ENCODE measurements around the gene ARPC1A. TPM values are rescaled to one million over a fixed set of nuclear protein-coding genes. Genes with fewer than 3 reads are reported as not detected.
A peak's percentile ranks its signal among the peaks of the same experiment; 100 is the strongest.
"Not testable (repeated sequence)": the region's sequence is repeated elsewhere in the genome, so short reads cannot be mapped to it uniquely, and the experiment has no call there.

Gene ARPC1A
- total RNA-seq, 2 donors from 2014 or later, result 62.3 to 69.8 TPM

- ATAC-seq (replicated peaks in 1 of 2) (peak in 1 of 2 donors; percentile 10), DNase-seq (peak in 1 of 2 donors; percentile 48)
- Mint-ChIP-seq H3K27ac (peak overlapping the region; percentile 67), H3K4me1 (ENCODE audit: low read depth) (peaks cover 67% of the 10 kb centered on the region), H3K4me3 (peak overlapping the region; percentile 67 to 81), H3K36me3 (ENCODE audit: insufficient read depth in 2 of 2) (peaks cover 3 to 20% of the 10 kb centered on the region in 2 donors)
- H3K9me3 Mint-ChIP-seq; H3K27me3 Mint-ChIP-seq (ENCODE audit: low read depth): not testable (repeated sequence)
Measured at GRCh38 chr7:99379693-99380031, 54.0 kb downstream of the ARPC1A start.

GRCh38 chr7:99380032-99380822, 54.5 kb downstream of the ARPC1A start:
- Mint-ChIP-seq H3K4me3 (peak overlapping the region; percentile 67 to 81), H3K4me1 (ENCODE audit: low read depth) (peaks cover 67% of the 10 kb centered on the region), H3K27me3 (ENCODE audit: low read depth) (no peaks in the 10 kb centered on the region), H3K36me3 (ENCODE audit: insufficient read depth in 2 of 2) (peaks cover 3 to 20% of the 10 kb centered on the region in 2 donors), H3K9me3 (no peaks in the 10 kb centered on the region), H3K27ac (peak overlapping the region; percentile 67)
- DNase-seq, result peak; percentile 35 to 39
- ATAC-seq (replicated peaks in 1 of 2), result peak; percentile 19 to 28

- H3K4me3 Mint-ChIP-seq, result peak overlapping the region; percentile 67 to 81
- no peaks in the 10 kb centered on the region for H3K27me3 Mint-ChIP-seq (ENCODE audit: low read depth)
- peak overlapping the region; percentile 67 for H3K27ac Mint-ChIP-seq
- ATAC-seq (replicated peaks in 1 of 2) (peak; percentile 89 to 93), DNase-seq (peak; percentile 85 to 89)
- peaks cover 68% of the 10 kb centered on the region for H3K4me1 Mint-ChIP-seq (ENCODE audit: low read depth)
- H3K36me3 Mint-ChIP-seq (ENCODE audit: insufficient read depth in 2 of 2), result peaks cover 3 to 22% of the 10 kb centered on the region in 2 donors
- H3K9me3 Mint-ChIP-seq, result no peaks in the 10 kb centered on the region
Measured at GRCh38 chr7:99380823-99381663, 55.3 kb downstream of the ARPC1A start.

GRCh38 chr7:99381664-99382075, 56.0 kb downstream of the ARPC1A start:
- Mint-ChIP-seq H3K27ac (peak overlapping the region; percentile 67), H3K4me3 (peak overlapping the region; percentile 67 to 81), H3K4me1 (ENCODE audit: low read depth) (peaks cover 65% of the 10 kb centered on the region), H3K36me3 (ENCODE audit: insufficient read depth in 2 of 2) (peaks cover 3 to 23% of the 10 kb centered on the region in 2 donors), H3K9me3 (no peaks in the 10 kb centered on the region), H3K27me3 (ENCODE audit: low read depth) (no peaks in the 10 kb centered on the region)
- DNase-seq (no peak), ATAC-seq (replicated peaks in 1 of 2) (no peak)

- H3K27ac Mint-ChIP-seq, result peak overlapping the region; percentile 83
- H3K27me3 Mint-ChIP-seq (ENCODE audit: low read depth), result no peaks in the 10 kb centered on the region
- ATAC-seq (replicated peaks in 1 of 2) (no peak), DNase-seq (no peak)
- no peak overlapping the region for H3K4me3 Mint-ChIP-seq
- H3K4me1 Mint-ChIP-seq (ENCODE audit: low read depth), result peaks cover 50% of the 10 kb centered on the region
- H3K9me3 Mint-ChIP-seq, result no peaks in the 10 kb centered on the region
- peaks cover 3 to 23% of the 10 kb centered on the region in 2 donors for H3K36me3 Mint-ChIP-seq (ENCODE audit: insufficient read depth in 2 of 2)
Measured at GRCh38 chr7:99383203-99383602, 57.5 kb downstream of the ARPC1A start.

- H3K4me1 Mint-ChIP-seq (ENCODE audit: low read depth), result peaks cover 47% of the 10 kb centered on the region
- peak overlapping the region in 1 of 2 donors; percentile 22 for H3K4me3 Mint-ChIP-seq
- H3K9me3 Mint-ChIP-seq, result no peaks in the 10 kb centered on the region
- peaks cover 3 to 25% of the 10 kb centered on the region in 2 donors for H3K36me3 Mint-ChIP-seq (ENCODE audit: insufficient read depth in 2 of 2)
- no peaks in the 10 kb centered on the region for H3K27me3 Mint-ChIP-seq (ENCODE audit: low read depth)
- DNase-seq (no peak), ATAC-seq (replicated peaks in 1 of 2) (no peak)
- H3K27ac Mint-ChIP-seq, result peak overlapping the region; percentile 89
Measured at GRCh38 chr7:99383791-99384370, 58.2 kb downstream of the ARPC1A start.

GRCh38 chr7:99384523-99384922, 58.8 kb downstream of the ARPC1A start:
- no peak for DNase-seq
- Mint-ChIP-seq H3K27ac (peak overlapping the region; percentile 89), H3K27me3 (ENCODE audit: low read depth) (no peaks in the 10 kb centered on the region), H3K4me3 (no peak overlapping the region), H3K9me3 (no peaks in the 10 kb centered on the region), H3K36me3 (ENCODE audit: insufficient read depth in 2 of 2) (peaks cover 0 to 25% of the 10 kb centered on the region in 2 donors), H3K4me1 (ENCODE audit: low read depth) (peaks cover 41% of the 10 kb centered on the region)
- no peak for ATAC-seq (replicated peaks in 1 of 2)

GRCh38 chr7:99385564-99385963, 59.9 kb downstream of the ARPC1A start:
- DNase-seq (no peak), ATAC-seq (replicated peaks in 1 of 2) (no peak)
- H3K4me1 Mint-ChIP-seq (ENCODE audit: low read depth), result peaks cover 30% of the 10 kb centered on the region
- peaks cover 0 to 25% of the 10 kb centered on the region in 2 donors for H3K36me3 Mint-ChIP-seq (ENCODE audit: insufficient read depth in 2 of 2)
- H3K27me3 Mint-ChIP-seq (ENCODE audit: low read depth), result no peaks in the 10 kb centered on the region
- peak overlapping the region; percentile 63 for H3K27ac Mint-ChIP-seq
- no peaks in the 10 kb centered on the region for H3K9me3 Mint-ChIP-seq
- H3K4me3 Mint-ChIP-seq, result no peak overlapping the region

GRCh38 chr7:99386584-99387238, 61.0 kb downstream of the ARPC1A start:
- ATAC-seq (replicated peaks in 1 of 2), result peak; percentile 60 to 61
- peak; percentile 29 to 35 for DNase-seq
- Mint-ChIP-seq H3K9me3 (no peaks in the 10 kb centered on the region), H3K36me3 (ENCODE audit: insufficient read depth in 2 of 2) (peaks cover 0 to 25% of the 10 kb centered on the region in 2 donors), H3K4me3 (no peak overlapping the region), H3K27me3 (ENCODE audit: low read depth) (no peaks in the 10 kb centered on the region), H3K4me1 (ENCODE audit: low read depth) (peaks cover 27% of the 10 kb centered on the region), H3K27ac (peak overlapping the region; percentile 72)

- Mint-ChIP-seq H3K27ac (peak overlapping the region; percentile 72), H3K36me3 (ENCODE audit: insufficient read depth in 2 of 2) (peaks cover 0 to 27% of the 10 kb centered on the region in 2 donors), H3K4me1 (ENCODE audit: low read depth) (peaks cover 31% of the 10 kb centered on the region)
- ATAC-seq (replicated peaks in 1 of 2); H3K27me3 Mint-ChIP-seq (ENCODE audit: low read depth); H3K9me3 Mint-ChIP-seq; DNase-seq; H3K4me3 Mint-ChIP-seq: not testable (repeated sequence)
Measured at GRCh38 chr7:99387239-99387635, 61.5 kb downstream of the ARPC1A start.

- peaks cover 34% of the 10 kb centered on the region for H3K4me1 Mint-ChIP-seq (ENCODE audit: low read depth)
- H3K36me3 Mint-ChIP-seq (ENCODE audit: insufficient read depth in 2 of 2), result peaks cover 0 to 27% of the 10 kb centered on the region in 2 donors
- H3K27me3 Mint-ChIP-seq (ENCODE audit: low read depth), result no peaks in the 10 kb centered on the region
- ATAC-seq (replicated peaks in 1 of 2) (no peak), DNase-seq (no peak)
- no peak overlapping the region for H3K27ac Mint-ChIP-seq
- H3K9me3 Mint-ChIP-seq, result no peaks in the 10 kb centered on the region
- no peak overlapping the region for H3K4me3 Mint-ChIP-seq
Measured at GRCh38 chr7:99387912-99388311, 62.2 kb downstream of the ARPC1A start.

GRCh38 chr7:99389772-99390171, 64.1 kb downstream of the ARPC1A start:
- Mint-ChIP-seq H3K27me3 (ENCODE audit: low read depth) (no peaks in the 10 kb centered on the region), H3K4me1 (ENCODE audit: low read depth) (peaks cover 27% of the 10 kb centered on the region), H3K4me3 (no peak overlapping the region), H3K9me3 (no peaks in the 10 kb centered on the region), H3K36me3 (ENCODE audit: insufficient read depth in 2 of 2) (peaks cover 0 to 27% of the 10 kb centered on the region in 2 donors), H3K27ac (no peak overlapping the region)
- DNase-seq (no peak), ATAC-seq (replicated peaks in 1 of 2) (no peak)

Data from activated T-cell treated with anti-CD3 and anti-CD28 coated beads, Interleukin-2, amount 50 U/mL, for 72 hours (primary cell).